Adrenal gland (tissue), 12 donors: ENCODE results near the gene ZC3H12C. TPM values are rescaled to one million over a fixed set of nuclear protein-coding genes. Genes with fewer than 3 reads are reported as not detected.

Experiments used
- DNase-seq, 7 donors: peaks; one replicate each; pipeline ENCODE4 v3.0.0-alpha.2; 2019 to 2020
- H3K27ac ChIP-seq, 5 donors: fragments of 200-600 bp; sonication (generic) in 4 of 5; 1 replicate in 3 of 5; 2 replicates in 2 of 5; pipeline versions ENCODE4 v1.5.1 to v1.8.0; 2016 to 2020; ENCODE audit warnings: mild to moderate bottlenecking in 1 of 5
- H3K27me3 ChIP-seq: fragments of 200-600 bp; 2 replicates; pipeline ENCODE4 v1.8.0; 2021
- H3K36me3 ChIP-seq, 2 donors: fragments of 200-600 bp; replicated peaks in 1 of 2; 1 replicate in 1 of 2; 2 replicates in 1 of 2; pipeline versions ENCODE4 v1.5.1 to v1.8.0; 2018 to 2022
- H3K4me1 ChIP-seq, 2 donors: fragments of 200-600 bp; replicated peaks in 1 of 2; 1 replicate in 1 of 2; 2 replicates in 1 of 2; pipeline versions ENCODE4 v1.5.1 to v1.8.0; 2018 to 2021
- H3K4me3 ChIP-seq, 4 donors: fragments of 200-600 bp; sonication (generic) in 3 of 4; one replicate each; pipeline ENCODE4 v1.5.1; 2016 to 2018
- H3K9me3 ChIP-seq, 3 donors: fragments of 200-600 bp; sonication (generic) in 1 of 3; replicated peaks in 1 of 3; 1 replicate in 2 of 3; 2 replicates in 1 of 3; pipeline versions ENCODE4 v1.5.1 to v1.8.0; 2016 to 2021
- POLR2A ChIP-seq, 2 donors: fragments of 450-650 bp; IDR thresholded peaks; one replicate each; pipeline ENCODE4 v1.6.1; 2017; ENCODE audit warnings: antibody characterized with exemption in 2 of 2, mild to moderate bottlenecking in 2 of 2, moderate library complexity in 1 of 2
- WGBS, 4 donors: extraction: QIAGEN DNeasy Blood & Tissue Kit in 2 of 4; methylation state at CpG; one replicate each; pipeline versions ENCODE4 v1.1.5 to v1.1.7; 2013 to 2017; 5-methylcytosine and 5-hydroxymethylcytosine counted together
- intact Hi-C, 2 donors: fragments of 100-400 bp; cut with DNase I; formaldehyde crosslinking; loops; one replicate each; pipeline versions ENCODE4 v1.14.1 to v1.15.0; 2022 to 2023
- polyA plus RNA-seq, 3 donors: library from polyadenylated mRNA; stranded (reverse); fragments of 200-250 nt in 2 of 3; fragments of 350-450 nt in 1 of 3; fragmentation: Illumina TruSeq in 1 of 3; extraction: RNeasy Lipid Tissue Mini Kit (QIAGEN cat#74804) in 1 of 3; gene quantifications; one replicate each; pipeline ENCODE4 v1.2.3, GENCODE V29; 2013 to 2014
- total RNA-seq, 9 donors: library from RNA; depleted of rRNA in 4 of 9; stranded (reverse); fragments of >200 nt in 4 of 9; fragments of 120-200 nt in 1 of 9; fragmentation: NEBNext Ultra II Directional in 1 of 9; extraction: Animal tissue kit (Norgen Biotek cat#: 25700) in 1 of 9; gene quantifications; one replicate each; pipeline versions ENCODE4 v1.1.0 to v1.2.4, GENCODE V29; 2013 to 2023
- TF ChIP-seq, protein P1 (sequence below), 6 experiments: fragments of 450-650 bp in 4 of 6; fragments of 200-600 bp in 2 of 6; sonication (generic) in 1 of 6; IDR thresholded peaks; 1 replicate in 5 of 6; 2 replicates in 1 of 6; pipeline versions ENCODE4 v1.5.1 to v1.8.0; 2016 to 2021; ENCODE audit warnings: antibody characterized with exemption in 6 of 6, mild to moderate bottlenecking in 2 of 6, moderate library complexity in 1 of 6
- donor health status: healthy with polysubstance abuse.
- donor health status: Bipolar disorder and iron deficiency.
- donor health status: DM: yes; HTN: yes; CAD: no.
- donor health status: DM: no; HTN: no; CAD: no.
- donor health status: DM: no; HTN: no; CAD: no.
- donor health status: DM: yes; HTN: yes; CAD: no.

Gene ZC3H12C
- total and polyA plus RNA-seq, 12 donors, result 4.4 to 28.9 (median 19.8) TPM

GRCh38 chr11:110176366-110177085 lies 83.3 kb downstream of the ZC3H12C start:
- TF ChIP-seq POLR2A (IDR thresholded peaks at IDR 0.05), result no peak
- TF ChIP-seq, protein P1, sequence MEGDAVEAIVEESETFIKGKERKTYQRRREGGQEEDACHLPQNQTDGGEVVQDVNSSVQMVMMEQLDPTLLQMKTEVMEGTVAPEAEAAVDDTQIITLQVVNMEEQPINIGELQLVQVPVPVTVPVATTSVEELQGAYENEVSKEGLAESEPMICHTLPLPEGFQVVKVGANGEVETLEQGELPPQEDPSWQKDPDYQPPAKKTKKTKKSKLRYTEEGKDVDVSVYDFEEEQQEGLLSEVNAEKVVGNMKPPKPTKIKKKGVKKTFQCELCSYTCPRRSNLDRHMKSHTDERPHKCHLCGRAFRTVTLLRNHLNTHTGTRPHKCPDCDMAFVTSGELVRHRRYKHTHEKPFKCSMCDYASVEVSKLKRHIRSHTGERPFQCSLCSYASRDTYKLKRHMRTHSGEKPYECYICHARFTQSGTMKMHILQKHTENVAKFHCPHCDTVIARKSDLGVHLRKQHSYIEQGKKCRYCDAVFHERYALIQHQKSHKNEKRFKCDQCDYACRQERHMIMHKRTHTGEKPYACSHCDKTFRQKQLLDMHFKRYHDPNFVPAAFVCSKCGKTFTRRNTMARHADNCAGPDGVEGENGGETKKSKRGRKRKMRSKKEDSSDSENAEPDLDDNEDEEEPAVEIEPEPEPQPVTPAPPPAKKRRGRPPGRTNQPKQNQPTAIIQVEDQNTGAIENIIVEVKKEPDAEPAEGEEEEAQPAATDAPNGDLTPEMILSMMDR (IDR thresholded peaks at IDR 0.05), result no peak
- Histone ChIP-seq H3K27me3 (no peaks in the 10 kb centered on the region), H3K9me3 (no peaks in the 10 kb centered on the region), H3K4me1 (peaks cover 15 to 19% of the 10 kb centered on the region in 2 donors), H3K36me3 (no peaks in the 10 kb centered on the region), H3K27ac (peak overlapping the region in 1 of 5 donors; percentile 53), H3K4me3 (no peak overlapping the region)
- intact Hi-C loops, result no loop called here
- WGBS, 4 donors, result 86 to 87% (median 86%) methylated on average over 12 of the region's 12 CpGs
- peak in 4 of 7 donors; percentile 47 to 58 (median 55) for DNase-seq

DNA sequence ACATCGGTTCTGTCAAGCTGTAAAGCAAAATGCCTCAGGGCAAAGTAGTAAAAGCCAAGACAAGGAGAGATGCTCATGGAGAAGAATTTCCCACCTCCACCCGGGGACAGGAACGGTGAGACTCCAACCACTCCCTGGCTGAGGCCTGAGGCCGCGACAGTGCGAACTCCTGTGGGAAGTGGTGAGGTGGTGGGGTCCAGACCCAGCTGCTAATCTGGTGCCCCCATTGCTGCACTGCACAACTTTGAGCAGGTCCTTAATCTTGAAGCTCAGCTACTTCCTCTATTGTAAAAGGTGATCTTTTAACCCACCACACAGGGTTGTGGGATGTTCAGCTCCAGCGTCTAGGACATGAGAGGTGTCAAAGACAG lies 83.9 kb downstream of the ZC3H12C start:
- Histone ChIP-seq H3K4me3 (no peak overlapping the region), H3K9me3 (no peaks in the 10 kb centered on the region), H3K4me1 (peaks cover 15 to 19% of the 10 kb centered on the region in 2 donors), H3K27me3 (no peaks in the 10 kb centered on the region), H3K27ac (no peak overlapping the region), H3K36me3 (no peaks in the 10 kb centered on the region)
- 82 to 84% (median 83%) methylated on average over 5 to 7 of the region's 7 CpGs for WGBS, 4 donors
- intact Hi-C loops, result no loop called here
- TF ChIP-seq, protein P1 (IDR thresholded peaks at IDR 0.05), result no peak
- TF ChIP-seq POLR2A (IDR thresholded peaks at IDR 0.05), result no peak
- DNase-seq, result peak in 1 of 7 donors; percentile 51

GRCh38 chr11:110179064-110179463 lies 85.9 kb downstream of the ZC3H12C start:
- intact Hi-C loops, result no loop called here
- no peak for TF ChIP-seq POLR2A (IDR thresholded peaks at IDR 0.05)
- TF ChIP-seq, protein P1 (IDR thresholded peaks at IDR 0.05), result no peak
- Histone ChIP-seq H3K36me3 (no peaks in the 10 kb centered on the region), H3K9me3 (no peaks in the 10 kb centered on the region), H3K27ac (no peak overlapping the region), H3K4me1 (peaks cover 15 to 17% of the 10 kb centered on the region in 2 donors), H3K27me3 (no peaks in the 10 kb centered on the region), H3K4me3 (no peak overlapping the region)
- no peak for DNase-seq
- WGBS, 4 donors, result 70 to 100% (median 97%) methylated on average over 2 to 4 of the region's 4 CpGs

- TF ChIP-seq POLR2A (IDR thresholded peaks at IDR 0.05), result no peak
- TF ChIP-seq, protein P1 (IDR thresholded peaks at IDR 0.05), result no peak
- Histone ChIP-seq H3K27me3 (no peaks in the 10 kb centered on the region), H3K4me1 (peaks cover 20% of the 10 kb centered on the region in 2 donors), H3K4me3 (no peak overlapping the region), H3K9me3 (no peaks in the 10 kb centered on the region), H3K27ac (no peak overlapping the region), H3K36me3 (no peaks in the 10 kb centered on the region)
- intact Hi-C loops, result no loop called here
- WGBS, 4 donors, result 73 to 92% (median 89%) methylated on average over 3 to 5 of the region's 5 CpGs
- DNase-seq, result peak in 1 of 7 donors; percentile 43
Observed at GRCh38 chr11:110182886-110183285, 89.7 kb downstream of the ZC3H12C start.
